ENCODE measurements around the gene F2R.
"Not testable (repeated sequence)": the region's sequence is repeated elsewhere in the genome, so short reads cannot be mapped to it uniquely, and the experiment has no call there.

The F2R gene

GRCh38 chr5:76720988-76721569 lies 5.2 kb downstream of the F2R start:
- DNase-seq = no peak

GRCh38 chr5:76723266-76723665 lies 7.3 kb downstream of the F2R start:
- no peak for DNase-seq

- no peak for DNase-seq
Measured at GRCh38 chr5:76723906-76724305, 8.0 kb downstream of the F2R start.

- DNase-seq = no peak
Measured at GRCh38 chr5:76724871-76725270, 8.9 kb downstream of the F2R start.

- no peak for DNase-seq
Measured at GRCh38 chr5:76728965-76729364, 13.0 kb downstream of the F2R start.

- DNase-seq = no peak
Measured at GRCh38 chr5:76729373-76730290, 13.7 kb downstream of the F2R start.

- no peak for DNase-seq
Measured at GRCh38 chr5:76732405-76733048, 16.6 kb downstream of the F2R start.

GRCh38 chr5:76733049-76733417 lies 17.1 kb downstream of the F2R start:
- DNase-seq = no peak

- DNase-seq = no peak
Measured at GRCh38 chr5:76735762-76736545, 20.0 kb downstream of the F2R start.

GRCh38 chr5:76736679-76737556 lies 21.0 kb downstream of the F2R start:
- DNase-seq = peak in 2 of 3 experiments; percentile 6 to 20

- no peak for DNase-seq
Measured at GRCh38 chr5:76737846-76738245, 21.9 kb downstream of the F2R start.

GRCh38 chr5:76741506-76741905 lies 25.6 kb downstream of the F2R start:
- not testable (repeated sequence) for DNase-seq

GRCh38 chr5:76742583-76742982 lies 26.7 kb downstream of the F2R start:
- no peak for DNase-seq

- DNase-seq = no peak
Measured at GRCh38 chr5:76744632-76745031, 28.7 kb downstream of the F2R start.

- DNase-seq = no peak
Measured at GRCh38 chr5:76745670-76746069, 29.7 kb downstream of the F2R start.

- DNase-seq = no peak
Measured at GRCh38 chr5:76746677-76747076, 30.8 kb downstream of the F2R start.

GRCh38 chr5:76747706-76748105 lies 31.8 kb downstream of the F2R start:
- DNase-seq = no peak

- no peak for DNase-seq
Measured at GRCh38 chr5:76751291-76751690, 35.4 kb downstream of the F2R start.

GRCh38 chr5:76754668-76755078 lies 38.7 kb downstream of the F2R start:
- peak in 2 of 3 experiments; percentile 0 to 52 for DNase-seq

- DNase-seq = no peak
Measured at GRCh38 chr5:76755779-76756637, 40.1 kb downstream of the F2R start.

GRCh38 chr5:76757049-76757448 lies 41.1 kb downstream of the F2R start:
- DNase-seq = no peak

Measured in NCI-H1417 (cell line).